Activated CD4-positive, alpha-beta T cell treated with anti-CD3 and anti-CD28 coated beads, Interleukin-2, amount 50 U/mL, for 24 hours (primary cell): ENCODE results near the gene RNU1-4.
"Not testable (repeated sequence)": the region's sequence is repeated elsewhere in the genome, so short reads cannot be mapped to it uniquely, and the experiment has no call there.

Source experiments
- DNase-seq, 2 donors: peaks; one replicate each; pipeline ENCODE4 v3.0.0-alpha.2; 2020; ENCODE audit warnings: low read depth in 1 of 2, low spot score in 1 of 2

The RNU1-4 gene

DNA sequence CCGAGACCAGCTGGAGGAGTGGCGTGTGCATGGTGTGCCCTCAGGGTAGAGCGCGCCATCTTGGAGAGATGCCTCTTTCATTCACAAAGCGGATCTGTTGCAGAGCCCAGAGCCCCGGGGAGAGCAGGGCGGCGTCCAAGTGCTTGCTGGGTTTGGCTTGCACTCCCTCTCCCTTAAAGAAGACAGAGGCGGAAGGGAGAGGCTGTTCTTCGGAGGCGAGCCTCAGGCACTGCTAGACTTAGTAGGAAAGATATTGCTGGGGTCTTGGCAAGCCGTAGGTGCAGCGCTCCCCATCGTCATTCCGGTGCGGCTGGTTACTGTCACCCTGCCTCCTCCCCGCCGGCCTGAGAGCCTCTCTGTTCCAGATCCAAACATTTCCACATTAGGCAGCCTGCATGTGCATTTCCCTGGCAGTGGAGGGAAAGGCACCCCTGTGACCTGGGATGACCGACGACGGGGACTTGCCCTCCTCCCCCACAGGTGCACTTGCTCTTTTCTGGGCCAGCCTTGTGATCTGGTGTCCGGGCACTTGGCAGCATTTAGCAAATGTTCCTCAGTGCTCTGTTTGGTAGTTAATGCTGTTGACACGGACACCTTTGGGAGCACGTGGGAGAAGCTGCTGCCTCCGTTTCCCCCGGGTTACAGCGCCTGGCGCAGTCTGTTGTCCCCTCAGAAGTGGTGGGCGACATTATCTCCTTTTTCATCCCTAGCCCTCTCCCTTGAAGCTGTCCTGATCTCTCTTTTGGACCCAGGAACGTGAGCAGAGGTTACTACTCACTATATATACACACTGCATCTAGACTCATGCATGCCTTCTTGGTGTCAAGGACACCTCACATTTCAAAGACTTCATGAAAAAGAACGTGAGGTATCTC, 25.7 kb downstream of the RNU1-4 start:
- not testable (repeated sequence) for DNase-seq

DNA sequence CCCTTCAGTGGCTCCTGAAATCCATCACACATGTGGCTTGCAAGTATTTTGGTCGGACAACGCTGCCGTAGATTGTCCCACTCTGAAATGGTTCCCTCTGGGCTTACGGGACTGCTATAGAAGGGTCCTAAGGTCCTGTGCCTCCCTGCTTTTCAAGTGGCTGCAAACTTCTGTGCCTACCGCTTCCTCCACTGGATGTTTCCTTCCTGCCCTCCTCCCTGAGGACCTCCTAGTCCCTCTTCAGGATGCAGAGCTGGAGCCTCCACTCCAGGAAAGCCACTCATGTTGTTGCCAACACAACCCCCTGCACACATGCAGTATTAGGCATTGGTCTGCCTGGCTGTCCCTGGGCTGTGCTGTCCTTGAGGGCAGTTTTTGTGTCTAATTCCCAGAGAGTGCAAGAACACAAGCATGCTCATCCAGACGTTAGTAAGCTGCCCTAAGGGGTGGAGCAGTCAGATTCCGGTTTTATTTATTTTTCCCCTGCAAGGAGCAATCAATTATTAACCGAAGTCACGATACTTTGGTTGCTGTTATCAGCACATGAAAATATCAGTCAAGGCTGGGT, 26.5 kb downstream of the RNU1-4 start:
- not testable (repeated sequence) for DNase-seq

DNA sequence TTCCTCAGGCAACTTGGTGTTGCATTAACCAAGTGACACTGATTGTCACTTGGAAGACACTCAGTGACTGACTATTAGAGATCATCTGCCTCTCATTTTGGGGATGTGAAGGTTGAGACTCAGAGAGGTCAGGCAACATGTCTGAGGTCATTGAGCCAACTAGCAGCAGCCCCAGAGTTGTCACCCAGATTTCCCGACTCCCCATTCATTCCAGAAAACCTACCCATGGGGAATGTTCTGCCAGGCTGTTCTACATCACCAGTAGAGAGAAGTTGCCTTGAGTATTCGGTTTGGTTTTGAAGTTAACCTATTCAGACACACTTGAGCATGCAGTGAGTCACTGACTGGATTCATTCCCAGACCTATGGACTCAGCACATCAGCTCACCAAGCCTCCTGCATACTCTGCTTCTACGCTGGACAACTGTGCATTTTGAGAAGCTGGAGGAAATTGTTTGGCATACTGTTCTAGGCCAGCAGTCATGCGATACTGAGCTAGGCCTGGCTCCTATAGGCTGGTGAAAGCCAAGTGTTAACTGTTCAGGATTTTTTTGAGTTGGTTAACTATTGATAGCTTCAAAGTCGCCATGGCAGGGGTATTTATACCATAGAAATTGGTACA, 29.9 kb downstream of the RNU1-4 start:
- not testable (repeated sequence) for DNase-seq

DNA sequence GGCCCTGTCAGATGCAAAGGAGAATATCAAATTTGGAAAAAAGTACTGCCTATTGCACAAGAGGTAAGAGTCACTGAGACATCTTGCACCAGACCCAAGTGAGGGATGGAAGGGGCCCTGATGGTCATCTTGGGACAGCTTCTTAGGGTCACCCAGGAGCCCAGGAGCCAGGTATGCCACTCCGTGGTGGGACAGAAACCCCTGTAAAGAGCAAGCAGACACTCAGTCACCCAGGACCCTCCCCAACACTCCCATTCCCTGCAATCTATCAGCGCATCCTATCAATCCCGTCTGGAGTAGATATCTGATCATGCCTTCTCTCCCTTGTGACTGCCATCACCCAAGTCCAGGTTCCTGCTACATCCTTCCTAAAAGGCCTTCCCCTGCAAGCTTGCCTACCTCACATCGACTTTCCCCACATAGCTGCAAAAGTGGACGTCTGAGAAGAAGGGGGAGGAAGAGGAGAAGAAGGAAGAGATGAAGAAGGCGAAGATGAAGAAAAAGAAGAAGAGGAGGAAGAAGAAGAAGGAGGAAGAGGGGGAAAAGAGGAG, 30.7 kb downstream of the RNU1-4 start:
- DNase-seq = not testable (repeated sequence)

DNA sequence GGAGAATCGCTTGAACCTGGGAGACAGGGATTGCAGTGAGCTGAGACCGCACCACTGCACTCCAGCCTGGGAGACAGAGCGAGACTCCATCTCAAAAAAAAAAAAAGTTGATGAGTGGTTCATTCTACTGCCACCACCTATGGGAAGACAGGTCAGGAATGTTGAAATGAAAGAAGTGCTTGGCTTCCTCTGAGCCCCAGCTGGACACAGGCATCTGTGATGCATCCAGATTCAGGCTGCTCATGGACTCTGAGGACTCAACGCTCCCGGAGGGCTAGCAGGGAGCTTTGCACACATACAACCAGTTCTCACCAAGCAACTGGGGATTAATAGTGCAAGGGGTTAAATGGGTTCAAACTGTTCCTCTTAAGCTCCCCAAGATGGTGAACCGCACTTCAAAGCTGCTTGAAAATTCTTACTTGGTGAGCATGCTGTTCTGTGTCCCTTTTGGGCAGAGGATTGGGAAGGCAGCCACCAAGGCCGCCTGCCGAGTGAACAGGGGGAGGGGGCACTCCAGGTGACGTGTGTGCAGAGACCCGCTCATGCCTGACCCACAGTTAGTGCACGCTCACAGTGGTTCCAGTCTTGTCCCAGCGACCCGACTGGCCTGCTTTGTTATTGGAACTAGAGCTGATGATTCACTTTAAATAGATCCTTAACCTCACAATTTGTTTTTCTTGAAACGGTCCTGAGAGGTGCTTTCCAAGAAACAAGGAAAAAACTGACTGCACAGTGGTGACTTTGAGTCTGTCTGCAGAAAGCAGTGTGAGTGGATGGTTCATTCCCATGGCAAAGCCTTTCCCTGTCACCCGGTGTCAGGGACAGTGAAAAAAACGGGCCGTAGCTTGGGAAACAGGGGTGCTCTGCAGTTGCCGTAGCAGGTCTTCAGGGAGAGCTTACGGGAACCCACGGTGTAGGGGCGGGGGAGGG, 32.2 kb downstream of the RNU1-4 start:
- DNase-seq = not testable (repeated sequence)

DNA sequence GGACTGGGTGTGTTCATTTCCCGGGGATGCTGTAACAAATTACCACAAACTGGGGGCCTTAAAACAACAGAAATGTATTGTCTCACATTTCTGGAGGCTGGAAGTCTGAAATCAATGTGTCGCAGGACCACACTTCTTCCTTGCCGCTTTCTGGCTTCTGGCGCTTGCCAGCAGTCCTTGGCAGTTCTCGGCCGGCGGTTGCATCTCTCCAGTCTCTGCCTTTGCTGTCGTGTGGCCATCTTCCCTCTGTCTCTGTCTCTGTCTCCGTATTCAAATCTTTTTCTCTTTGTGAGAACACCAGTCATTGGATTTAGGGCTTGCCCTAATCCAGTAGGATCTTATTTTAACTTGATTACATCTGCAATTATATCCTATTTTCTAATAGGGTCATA, 32.9 kb downstream of the RNU1-4 start:
- not testable (repeated sequence) for DNase-seq

DNA sequence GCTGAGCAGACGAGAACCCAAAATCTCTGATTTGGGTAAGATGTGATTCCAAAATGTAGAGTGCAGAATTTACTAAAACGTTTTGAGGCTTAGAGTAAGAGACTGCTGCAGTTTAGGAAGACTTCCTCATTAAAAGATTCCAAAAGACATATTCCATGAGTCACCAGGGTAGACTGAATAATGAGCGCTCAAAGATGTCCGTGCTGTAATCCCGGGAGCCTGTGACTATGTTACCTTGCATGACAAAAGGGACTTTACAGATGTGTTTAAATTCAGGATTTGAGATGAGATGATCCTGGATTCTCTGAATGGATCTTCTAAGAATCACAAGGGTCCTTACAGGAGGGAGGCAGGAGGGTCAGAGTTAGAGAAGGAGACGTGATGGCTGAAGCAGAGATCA, 33.4 kb downstream of the RNU1-4 start:
- DNase-seq = not testable (repeated sequence)

DNA sequence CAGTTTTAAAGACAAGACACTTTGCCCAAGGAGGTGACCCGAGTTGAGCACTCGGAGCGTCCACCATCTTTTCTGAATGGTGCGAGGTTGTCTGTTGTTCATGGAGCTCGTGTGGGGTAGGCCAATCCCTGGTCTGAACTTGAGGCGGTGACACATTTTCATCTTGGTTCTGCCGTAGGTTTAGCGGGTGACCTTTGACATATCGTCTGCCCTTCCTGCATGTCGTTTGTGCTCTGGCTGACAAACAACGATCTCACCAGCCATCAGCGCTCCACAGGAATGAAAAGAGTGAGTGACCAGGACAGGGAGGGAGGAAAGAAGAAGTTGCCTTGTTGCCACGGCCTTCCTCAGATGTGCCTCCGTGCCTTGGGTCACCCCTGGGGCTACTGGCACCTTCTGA, 34.5 kb downstream of the RNU1-4 start:
- not testable (repeated sequence) for DNase-seq

DNA sequence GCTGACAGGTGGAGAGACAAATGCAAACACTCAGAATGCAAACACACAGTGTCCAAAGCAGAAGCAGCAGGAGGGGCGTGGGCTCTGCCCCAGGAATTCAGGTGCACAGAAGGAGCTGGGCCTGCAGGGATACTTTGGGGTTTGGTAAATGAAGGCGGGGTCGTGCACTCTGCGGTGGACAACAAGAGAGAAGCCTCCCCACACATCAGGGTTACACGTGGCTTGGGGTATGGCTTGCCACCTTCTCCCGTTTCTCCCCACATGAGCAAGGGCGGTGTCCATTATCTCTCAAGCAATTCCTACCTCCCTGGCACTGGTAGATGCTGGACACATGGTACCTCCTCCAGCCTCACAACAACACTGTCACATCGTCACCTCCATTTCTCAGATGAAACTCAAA, 35.0 kb downstream of the RNU1-4 start:
- not testable (repeated sequence) for DNase-seq

DNA sequence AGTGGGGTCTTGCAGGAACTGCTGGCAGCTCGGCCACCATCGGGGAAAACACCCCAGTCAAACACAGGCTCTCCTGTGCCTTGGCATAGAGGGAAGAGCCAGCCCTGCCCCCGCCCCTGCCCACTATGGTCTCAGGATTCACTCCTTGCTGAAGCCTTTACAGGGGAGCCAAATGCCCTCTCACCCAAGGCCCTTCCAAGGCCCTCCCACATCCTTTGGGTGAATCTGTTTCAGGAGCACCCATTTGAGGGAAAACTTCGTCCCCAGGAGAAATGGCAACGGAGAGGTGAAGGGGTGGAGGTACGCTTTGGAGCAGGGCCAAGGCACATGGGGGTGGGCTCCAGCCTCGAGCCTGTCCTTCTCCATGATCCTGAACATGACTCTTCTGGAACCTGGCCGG, 35.9 kb downstream of the RNU1-4 start:
- DNase-seq = not testable (repeated sequence)

DNA sequence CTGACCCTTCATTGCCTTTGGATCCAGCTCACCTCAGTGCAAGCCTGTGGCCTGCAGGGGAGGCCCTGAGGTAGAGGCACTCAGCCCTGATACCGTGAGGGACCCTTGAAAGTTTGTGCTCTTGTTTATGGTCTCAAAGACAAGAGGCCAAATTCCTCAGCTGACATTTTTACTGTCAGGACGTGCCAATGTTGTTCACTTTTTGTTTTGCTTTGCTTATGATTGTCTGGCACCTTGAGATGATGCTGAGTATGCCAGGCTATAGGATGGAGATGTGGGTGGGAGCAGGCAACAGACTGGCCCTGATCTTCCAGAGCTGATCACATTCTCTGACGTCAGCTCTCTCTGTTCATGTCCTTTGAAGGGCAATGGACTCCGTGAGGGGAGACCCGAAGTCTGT, 36.5 kb downstream of the RNU1-4 start:
- DNase-seq = not testable (repeated sequence)

DNA sequence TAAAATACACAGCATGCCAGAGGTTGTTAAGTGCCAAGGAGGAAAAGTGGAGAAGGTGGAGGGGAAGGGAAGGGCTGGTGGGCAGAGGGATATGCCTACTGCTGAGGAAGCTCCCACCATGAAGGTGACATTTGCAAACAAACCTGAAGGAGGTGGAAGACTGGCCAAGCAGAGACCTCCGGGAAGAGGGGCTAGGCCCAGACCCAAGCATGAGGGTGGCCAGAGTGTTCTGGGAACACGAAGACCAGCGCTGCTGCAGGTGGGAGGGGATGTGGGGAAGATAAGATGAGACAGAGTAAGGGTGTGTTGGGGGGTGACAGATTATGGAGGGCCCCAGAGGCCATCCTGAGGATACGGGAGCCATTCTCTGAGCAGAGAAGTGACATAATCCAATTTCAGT, 37.5 kb downstream of the RNU1-4 start:
- DNase-seq = not testable (repeated sequence)

DNA sequence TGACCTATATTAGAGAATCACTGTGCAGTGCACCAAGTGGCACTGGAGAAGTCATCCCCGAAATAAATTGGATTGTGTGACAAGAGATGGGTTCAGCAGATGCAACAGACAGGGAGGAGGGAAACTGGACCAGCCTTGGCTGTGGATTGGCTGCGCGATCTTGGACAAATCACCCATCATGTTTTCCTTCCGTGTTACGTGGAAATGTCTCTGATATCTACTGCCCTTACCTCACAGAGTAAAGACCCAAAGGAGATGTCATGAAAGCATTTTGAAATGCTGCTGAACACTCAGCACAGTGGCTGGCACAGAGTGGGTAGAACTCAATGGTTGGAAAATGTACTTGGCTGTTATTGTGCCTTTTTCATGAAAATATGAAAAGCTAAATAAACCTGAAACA, 39.2 kb downstream of the RNU1-4 start:
- not testable (repeated sequence) for DNase-seq

DNA sequence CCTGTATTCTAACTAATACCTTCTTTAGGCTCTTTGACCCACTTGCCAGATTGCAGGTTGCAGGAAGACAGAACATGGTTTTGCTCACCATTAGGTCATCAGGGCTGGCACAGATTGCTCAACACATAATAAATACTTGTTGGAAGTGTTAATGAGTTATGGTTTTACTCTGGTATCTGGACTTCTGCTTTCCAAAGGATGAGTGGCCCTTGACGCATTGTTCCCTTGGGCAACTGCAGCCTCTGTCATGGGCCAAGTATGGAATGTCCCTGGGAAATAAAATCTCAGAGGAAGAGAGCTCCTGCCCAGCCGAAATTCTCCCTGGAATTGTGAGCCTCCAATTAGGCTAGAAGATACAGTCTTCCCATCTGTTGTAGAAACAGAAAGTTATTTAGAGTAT, 40.7 kb downstream of the RNU1-4 start:
- DNase-seq = not testable (repeated sequence)

DNA sequence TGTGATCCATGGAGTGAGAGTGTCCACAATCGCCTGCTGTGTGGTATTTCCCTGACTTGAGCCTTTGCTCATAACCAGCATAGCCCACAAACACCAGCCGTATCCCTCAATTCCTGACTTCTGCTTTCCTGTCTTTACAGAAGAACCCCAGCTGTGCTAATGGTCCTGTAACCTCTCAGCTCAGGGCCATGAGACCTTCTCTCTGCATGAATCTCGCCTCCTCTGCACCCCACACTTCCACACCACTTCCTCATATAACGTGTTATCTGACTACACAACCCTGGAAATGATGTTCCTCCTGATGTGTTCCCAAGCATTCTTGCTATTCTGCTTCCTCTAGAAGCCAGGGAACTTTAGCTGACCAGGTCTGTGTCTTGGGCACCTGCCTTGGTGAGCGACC, 41.3 kb downstream of the RNU1-4 start:
- DNase-seq = not testable (repeated sequence)

DNA sequence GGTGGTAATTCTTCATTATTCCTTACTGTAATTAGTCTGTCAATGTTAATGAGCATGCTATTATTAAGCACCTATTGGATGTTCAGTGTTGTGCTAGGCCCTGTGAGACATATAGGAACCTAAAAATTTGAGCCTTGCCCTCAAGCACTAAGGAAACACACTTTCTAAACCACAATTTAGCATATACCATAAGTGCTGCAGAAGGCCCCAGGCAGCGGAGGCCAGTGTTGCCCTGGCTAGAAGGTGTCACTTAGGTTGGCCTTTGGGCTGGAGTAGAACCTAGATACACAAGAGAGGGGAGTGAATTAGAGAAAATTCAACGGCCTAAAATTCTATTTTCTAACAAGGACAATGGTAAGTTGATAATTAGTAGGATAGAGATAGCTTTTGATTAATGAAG, 44.6 kb downstream of the RNU1-4 start:
- DNase-seq = not testable (repeated sequence)

DNA sequence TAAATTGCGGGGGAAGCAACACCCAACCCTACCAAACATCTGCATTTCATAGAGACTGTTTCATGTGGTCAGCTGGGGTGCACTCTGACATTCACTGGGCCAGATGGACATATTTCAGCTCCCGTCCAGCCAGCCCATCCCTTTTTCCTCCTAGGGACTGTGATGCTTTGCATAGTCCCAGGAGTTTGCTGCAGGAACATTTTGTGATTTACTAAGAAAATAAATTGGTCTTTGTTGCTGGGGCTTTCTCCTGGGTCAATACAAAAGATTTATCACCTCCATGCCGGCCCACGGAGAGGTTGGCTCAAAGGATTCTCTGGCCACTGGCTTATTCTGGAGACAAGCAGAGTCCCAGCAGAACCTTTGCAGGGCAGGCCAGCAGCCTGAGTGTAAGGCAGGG, 46.0 kb downstream of the RNU1-4 start:
- not testable (repeated sequence) for DNase-seq

DNA sequence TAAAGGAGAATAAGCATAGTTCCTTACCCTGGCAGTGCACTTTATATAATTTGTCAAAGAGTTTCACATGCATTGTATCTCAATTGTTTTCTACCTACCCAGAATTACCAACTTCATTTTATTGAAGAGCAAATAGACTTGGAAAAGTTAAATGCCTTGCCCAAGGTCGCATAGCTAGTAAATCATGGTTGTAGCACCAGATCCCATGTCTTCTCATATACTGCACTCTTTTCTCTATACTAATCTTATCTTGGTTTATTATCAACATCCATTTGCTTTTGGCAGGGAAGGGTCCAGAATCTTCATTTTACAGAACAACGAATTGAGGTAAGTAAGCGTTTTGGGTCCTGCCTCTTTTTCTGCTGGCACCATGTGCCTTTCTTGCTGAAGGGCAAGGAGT, 46.9 kb downstream of the RNU1-4 start:
- not testable (repeated sequence) for DNase-seq

DNA sequence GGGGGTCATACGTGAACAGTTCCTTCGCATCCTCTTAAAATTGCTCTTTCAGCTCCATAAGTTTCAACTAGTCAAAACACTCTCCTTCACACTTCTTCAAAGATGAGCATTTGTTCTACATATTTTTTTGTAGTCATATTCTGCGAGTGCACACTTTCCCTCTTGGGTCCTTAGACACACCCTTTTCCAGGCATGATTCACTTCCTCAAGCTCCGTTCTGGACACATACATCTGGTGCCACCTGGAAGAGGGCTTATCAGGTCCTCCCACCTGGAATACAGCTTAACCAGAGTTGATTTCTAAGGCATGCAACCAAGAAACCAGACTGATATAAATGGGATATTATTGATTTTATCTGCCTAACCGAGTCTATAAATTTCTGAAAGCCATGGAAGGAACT, 47.4 kb downstream of the RNU1-4 start:
- not testable (repeated sequence) for DNase-seq
